GM19023 (cell line): Measurements from ENCODE around the gene IL4R.
A peak's percentile ranks its signal among the peaks of the same experiment; 100 is the strongest.
"Not testable (repeated sequence)": the region's sequence is repeated elsewhere in the genome, so short reads cannot be mapped to it uniquely, and the experiment has no call there.

Experiments
- ATAC-seq: cut with Tn5 transposase; IDR thresholded peaks from one replicate; pipeline ENCODE4 v1.9.1; 2021; ENCODE audit warnings: mild to moderate bottlenecking, moderate library complexity; ENCODE audit not compliant: unreplicated experiment

IL4R gene

DNA sequence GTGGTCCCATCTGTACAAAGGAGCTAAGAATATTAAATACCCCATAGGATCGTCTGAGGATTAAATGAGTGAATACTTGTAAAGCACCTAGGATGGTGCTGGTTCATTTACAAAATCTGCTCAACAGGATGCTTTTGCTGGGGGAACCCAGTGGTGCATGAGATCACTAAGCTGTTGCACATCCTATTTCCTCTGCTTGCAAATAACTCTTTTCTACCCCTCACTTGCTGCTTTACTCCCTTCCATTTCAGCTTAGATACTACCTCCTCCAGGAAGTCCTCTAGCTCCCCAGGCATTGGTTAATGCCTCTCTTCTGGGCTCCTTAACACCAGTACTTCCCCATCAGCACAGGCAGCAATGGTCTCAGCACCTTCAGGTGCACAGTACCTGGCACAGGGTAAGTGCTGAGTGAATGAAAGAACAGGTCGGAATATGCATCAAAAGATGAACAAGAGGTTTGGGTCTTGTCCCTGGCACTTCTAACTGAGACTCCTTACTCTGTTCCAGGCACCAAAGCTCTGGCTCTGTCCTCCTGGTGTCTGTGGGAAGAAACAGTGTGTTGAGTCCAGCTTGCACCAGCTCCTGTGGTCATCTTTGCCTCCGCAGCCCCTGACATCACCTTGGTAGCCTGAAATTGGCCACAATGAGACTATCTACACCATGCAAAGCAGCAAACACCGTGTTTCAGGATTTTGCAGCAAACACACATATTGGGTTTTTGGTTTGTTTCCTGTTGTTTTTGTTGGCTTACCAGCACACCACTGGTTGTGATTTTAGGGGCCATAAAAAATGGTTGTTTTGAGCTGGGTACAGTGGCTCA lies 64.1 kb downstream of the IL4R start:
- no peak for ATAC-seq

DNA sequence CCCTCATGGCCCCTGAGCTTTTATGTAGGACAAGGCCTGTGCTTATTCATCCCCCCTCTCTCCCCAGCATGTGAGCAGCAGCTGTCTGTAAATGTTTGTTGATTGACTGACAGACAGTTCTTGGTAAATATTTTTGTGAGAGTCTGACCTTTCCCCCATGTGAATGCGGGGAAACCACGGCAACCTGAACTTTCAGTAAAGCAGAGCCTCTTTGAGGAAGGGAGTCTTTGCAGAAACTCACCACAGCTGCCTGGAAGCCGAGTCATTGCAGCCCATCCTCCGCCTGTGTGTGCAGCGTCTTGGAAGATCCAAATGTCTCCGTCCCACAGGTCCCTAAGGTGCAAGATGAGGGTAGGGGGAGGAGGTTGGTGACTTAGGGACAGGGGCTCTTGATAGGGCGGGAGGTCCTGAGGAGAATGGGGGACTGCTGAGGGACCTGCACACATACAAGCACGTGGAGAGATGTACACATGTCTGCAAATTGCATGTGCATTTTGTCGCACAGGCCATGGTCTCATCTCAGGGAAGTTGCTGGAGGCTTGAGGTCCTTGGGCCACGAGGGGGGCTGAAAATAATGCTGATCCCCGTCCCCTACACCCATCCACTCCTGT lies 65.2 kb downstream of the IL4R start:
- ATAC-seq = no peak

DNA sequence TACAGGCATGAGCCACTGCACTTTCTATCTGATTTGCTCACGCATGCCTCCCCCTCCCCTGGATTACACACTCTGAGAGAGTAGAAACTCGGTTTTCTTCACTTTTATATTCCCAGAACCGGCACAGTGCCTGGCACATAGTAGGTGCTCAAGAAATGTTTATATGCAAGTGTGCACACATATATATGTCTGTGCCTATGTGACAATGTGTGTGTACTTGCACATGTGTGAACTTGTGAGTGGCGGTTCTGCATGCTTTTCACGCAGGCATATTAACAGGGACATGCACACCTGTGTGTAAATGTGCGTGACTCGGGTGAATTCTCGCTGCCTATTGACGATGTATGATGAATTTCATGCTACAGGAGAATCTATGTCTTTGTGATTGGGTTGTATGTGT lies 66.1 kb downstream of the IL4R start:
- ATAC-seq = no peak

DNA sequence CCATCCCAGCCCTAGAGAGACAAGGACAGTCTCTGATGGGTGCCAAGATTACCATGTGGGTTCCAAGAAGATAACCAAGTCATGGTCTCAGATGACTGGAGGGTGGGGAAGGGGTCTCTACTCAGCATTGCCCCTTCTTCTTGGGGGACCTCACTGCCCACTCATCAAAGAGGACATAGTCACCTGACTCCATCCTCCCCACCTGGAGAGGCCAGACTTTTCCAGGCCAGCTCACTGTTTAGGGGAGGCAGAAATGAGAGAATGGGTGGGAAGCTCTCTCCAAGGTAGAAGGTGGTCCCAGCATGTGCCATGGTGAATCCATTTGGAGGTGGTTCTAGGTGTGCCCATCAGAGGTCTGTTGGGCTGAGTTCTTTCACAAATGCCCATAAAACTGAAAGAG lies 67.5 kb downstream of the IL4R start:
- ATAC-seq = no peak

DNA sequence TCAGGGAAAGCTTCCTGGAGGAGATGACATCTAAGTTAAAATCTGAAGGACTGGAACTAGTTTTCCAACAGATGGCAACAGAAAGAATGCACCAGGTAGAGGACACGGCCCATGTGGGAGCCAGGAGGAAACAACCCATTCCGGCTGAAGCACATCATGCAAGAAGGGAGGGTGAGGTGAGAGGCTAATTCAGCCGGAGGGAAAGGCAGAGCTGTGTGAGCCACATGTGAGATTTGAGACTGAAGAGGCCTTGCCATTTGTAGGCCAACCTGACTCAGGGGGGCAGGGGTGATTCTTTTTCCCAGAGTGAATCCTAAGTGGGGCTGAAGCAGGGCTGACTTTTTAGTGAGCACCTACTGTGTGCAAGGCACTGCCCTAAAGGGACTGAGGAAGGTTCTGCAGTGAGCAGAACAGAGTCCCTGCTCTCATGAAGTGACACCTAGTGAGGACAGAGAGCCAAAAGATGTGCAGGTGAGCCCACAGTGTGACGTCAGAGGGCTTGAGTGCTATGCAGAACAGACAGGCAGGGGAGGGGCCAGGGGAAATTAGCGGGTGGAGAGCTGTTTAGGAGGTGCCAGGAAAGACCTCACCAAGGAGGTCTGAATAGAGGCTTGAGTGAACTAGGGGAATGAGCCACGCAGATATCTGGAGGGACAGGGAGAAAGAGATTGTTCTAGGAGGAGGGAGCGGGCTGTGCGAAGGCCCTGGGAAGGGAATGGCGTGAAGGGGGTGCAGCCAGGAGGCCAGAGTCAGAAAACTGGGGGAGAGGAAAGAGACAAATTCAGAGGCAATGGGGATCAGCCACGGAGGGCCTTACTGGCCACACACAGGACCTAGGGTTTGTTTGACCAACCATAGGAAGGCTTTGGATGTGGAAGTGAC lies 68.4 kb downstream of the IL4R start:
- no peak for ATAC-seq

DNA sequence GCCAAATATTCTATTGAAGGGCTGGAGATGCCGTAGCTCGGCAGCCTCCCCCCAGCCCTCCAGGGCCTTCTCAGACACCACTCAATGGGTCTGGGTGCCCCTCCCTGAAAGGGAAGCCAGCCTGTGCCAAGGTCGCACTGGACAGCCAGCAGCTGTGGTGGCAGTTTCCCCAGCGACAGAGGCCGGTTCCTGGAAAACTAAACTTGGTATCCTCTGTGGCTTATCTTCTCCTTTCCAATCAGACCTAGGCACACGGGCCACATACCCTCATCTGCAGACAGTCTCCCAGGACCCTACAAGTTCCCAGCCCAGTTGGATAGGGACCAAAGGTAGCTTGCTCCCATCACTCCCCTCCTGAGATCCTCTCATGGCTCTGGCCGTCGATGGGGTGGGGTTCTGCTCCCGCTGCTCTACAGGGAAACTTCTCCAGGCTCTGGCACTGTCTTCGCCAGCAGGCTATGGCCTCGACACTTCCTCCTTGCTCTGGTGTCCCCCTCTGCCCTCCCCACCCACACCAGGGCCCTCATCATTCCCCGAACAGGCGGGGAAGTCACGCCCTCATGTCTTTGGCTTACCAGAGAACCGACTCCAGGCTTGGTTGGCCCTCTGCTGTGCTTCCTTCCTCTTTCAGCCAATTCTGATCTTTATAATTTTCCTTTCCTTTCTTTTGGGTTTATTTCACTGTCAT lies 69.9 kb downstream of the IL4R start:
- ATAC-seq = no peak

DNA sequence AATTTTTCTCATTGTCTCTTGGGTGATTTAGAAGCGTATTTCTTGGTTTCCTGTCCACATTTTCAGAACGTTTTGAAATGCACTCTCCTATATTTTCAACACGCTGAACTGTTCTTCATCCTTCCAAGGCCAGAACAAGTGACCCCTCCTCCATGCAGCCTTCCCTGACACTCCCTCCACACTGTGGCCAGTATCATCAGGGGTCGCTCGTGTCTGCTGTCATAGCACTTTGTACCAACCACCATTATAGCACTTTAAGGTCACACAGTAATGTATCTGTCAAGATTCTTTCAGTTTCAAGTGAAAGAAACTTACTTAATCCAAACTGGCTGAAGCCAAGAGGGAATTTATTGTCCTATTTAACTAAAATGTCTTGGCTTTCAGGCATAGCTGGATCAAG lies 70.7 kb downstream of the IL4R start:
- no peak for ATAC-seq

DNA sequence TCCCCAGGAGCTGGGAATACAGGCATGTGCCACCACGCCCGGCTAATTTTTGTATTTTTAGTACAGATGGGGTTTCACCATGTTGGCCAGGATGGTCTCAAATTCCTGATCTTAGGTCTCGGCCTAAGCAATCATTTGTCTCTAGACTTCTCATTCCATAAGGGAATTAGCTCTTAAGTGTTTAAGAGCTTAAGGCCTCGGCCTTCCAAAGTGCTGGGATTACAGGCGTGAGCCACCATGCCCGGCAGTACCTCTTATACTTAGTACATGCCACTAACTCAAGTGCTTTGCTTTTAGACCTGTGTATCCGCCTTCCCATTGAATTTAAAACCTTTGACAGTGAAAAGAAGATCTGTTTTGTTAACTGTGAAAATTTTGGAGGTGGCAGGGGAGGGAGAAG lies 71.6 kb downstream of the IL4R start:
- no peak for ATAC-seq

DNA sequence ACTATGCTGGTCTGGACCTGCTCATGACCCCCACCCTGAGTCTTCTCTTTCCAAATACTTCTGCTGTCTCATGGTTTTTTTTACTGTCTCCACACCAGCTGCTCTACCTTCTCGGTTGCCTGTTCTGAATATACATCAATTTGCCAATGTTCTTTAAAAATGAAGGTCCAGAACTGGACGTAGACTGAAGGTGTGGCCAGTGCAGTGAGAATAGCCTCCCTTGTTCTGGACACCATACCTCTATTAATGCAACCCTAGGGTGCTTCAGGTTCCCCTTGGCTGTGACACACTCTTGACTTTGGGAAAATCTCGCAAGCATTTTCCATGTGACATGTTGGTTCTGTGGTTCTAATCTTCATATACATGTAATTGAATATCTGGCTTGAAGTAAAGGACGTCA lies 72.9 kb downstream of the IL4R start:
- ATAC-seq = no peak

DNA sequence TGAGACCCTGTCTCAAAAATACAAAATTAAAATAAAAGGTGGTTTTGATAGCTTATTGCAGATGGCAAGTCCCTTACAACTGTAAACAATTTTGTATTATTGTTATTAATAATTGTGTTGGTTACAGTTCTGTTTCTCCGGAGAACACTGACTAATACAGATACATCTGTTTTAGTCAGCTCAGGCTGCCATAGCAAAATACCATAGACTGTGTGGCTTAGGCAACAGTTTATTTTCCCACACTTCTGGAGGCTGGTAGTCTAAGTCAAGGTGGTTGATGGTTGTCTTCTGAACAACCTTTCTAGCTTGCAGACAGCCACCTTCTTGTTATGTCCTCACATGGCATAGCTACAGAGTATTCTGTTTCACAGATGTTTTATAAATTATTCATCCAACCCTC lies 74.0 kb downstream of the IL4R start:
- ATAC-seq = peak; percentile 73

DNA sequence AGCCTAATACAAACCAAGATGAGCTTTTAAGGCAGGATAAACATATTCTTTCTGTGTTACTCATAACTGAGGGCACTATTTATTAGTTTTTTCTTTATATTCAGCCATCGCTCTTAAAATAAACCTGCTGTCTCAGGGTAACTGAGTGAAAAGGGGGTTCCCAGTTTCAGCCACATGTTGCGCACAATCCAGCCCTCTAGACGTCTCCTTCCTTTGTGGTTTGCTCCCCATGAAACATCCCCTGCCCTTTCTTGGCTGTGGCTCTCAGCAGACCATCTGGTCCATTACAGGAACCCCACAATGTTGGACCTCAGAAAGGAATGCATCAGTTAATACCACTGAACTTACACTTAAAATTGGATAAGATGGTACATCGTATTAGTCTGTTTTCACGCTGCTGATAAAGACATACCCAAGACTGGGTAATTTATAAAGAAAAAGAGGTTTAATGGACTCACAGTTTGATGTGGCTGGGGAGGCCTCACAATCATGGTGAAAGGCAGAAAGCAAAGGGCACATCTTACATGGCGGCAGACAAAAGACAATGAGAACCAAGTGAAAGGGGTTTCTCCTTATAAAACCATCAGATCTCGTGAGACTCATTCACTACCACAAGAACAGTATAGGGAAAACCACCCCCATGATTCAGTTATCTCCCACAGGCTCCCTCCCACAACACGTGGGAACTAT lies 75.6 kb downstream of the IL4R start:
- no peak for ATAC-seq

DNA sequence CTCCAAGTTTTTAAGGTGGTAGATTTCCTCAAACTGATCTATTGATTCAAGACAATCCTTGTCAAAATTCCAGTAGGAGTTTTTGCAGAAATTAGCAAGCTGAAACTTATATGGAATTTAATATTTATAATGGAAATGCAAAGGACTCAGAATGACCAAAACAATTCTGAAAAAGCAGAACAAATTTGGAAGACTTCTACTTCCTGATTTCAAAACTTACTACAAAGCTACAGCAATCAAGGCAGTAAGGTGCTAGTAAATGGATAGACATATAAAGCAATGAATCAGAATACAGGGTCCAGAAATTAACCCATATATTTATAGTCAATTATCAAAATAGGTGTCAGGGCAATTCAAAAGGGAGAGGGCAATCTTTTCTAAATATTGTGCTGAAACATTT lies 76.4 kb downstream of the IL4R start:
- no peak for ATAC-seq

DNA sequence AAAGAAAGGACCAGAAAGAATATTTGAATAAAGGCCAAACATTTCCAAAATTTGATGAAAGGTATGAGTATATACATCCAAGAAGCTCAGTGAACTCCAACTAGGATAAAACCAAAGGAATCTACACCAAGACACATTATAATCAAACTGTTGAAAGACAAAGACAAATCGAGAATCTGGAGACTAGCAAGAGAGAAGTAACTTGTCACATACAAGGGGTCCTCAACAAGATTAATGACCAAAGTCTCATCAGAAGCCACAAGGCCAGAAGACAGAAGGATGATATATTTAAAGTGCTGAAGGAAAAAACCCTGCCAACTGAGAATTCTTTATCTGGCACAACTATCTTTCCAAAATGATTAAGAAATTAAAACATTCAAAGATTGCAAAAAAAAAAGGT lies 78.9 kb downstream of the IL4R start:
- no peak for ATAC-seq

DNA sequence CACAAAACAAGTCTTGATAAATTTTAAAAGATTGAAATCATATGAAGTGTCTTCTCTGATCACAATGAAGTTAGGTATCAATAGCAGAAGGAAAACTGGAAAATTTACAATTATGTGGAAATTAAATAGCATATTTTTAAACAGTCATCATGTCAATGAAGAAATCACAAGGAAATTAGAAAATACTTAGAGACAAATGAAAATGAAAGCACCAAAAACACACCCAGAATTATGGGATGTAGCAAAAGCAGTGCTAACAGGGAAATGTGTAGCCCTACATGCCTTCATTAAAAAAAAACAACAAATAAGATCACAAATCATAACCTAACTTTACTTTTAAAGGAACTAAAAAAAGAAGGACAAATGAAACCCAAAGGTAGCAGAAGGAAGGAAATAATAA lies 80.7 kb downstream of the IL4R start:
- ATAC-seq = no peak

DNA sequence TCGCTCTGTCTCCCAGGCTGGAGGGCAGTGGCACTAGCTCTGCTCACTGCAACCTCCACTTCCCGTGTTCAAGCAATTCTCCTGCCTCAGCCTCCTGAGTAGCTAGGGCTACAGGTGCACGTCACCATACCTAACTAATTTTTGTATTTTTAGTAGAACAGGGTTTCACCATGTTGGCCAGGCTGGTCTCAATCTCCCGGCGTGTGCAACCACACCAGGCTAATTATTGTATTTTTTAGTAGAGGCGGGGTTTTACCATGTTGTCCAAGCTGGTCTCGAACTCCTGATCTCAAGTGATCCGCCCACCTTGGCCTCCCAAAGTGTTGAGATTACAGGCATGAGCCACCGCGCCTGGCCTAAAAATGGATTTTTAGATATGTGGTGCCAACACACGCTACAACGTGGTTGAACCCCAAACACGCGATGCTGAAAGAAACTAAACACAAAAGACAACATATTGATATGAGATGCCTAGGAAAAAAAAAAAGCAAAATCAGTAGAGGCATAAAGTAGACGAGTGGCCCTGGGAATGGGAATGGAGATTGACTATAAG lies 84.6 kb downstream of the IL4R start:
- not testable (repeated sequence) for ATAC-seq

DNA sequence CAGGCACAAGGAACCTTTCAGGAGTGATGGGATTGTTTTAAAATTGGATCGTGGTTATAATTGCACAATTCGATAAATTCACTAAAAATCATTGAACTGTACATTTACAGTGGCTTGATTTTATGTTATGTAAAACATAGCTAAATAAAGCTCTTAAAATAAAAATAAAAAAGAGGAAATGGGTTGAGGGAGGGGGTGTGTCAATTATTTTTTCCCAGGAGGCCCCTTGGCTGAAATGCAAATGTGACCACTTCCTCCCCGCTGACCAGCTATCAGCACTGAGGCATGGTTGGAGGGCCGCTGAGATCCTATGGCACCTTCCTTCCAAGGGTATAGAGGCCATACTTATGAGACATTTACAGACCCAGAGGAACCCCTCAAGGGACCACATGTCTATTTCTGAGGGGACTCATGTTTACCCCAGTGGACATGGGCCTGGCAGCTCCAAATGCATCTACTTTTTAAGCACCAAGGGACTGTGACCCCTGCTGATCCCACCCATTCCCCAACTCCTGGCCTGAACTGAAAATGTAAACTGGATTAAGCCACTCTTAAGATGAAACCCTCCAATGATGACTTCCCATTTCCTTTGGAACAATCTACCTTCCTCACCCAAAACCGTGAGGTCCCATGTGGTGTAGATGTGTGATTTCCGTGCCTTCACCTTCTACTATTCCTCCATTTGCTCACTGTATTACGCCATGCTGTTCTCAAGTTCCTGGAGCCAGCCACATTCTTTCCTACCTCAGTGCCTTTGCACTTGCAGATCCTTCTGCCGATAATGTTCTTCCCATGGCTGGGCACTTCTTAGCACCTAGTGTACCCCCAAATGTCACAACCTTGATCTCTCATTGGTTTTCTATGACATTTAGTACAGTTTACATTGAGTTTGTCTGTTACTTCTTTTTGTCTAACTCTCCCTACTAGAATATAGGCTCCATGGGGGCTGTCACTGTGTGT lies 85.4 kb downstream of the IL4R start:
- no peak for ATAC-seq

DNA sequence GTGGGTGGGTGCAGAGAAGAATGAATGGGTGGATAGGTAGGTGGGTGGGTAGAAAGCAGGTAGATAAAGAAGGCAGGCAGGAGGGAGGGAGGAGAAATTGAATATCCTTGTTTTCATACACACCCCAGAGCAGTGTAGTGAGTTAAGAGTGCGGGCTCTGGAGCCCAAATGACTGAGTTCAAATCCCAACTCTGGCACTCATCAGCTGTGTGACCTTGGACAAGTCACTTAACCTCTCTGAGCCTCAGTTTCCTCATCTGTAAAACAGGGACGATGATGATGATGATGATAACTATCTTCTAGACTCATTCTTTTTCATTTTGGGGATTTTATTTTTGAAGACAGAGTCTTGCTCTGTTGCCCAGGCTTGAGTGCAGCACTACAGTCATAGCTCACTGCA lies 86.2 kb downstream of the IL4R start:
- ATAC-seq = no peak

DNA sequence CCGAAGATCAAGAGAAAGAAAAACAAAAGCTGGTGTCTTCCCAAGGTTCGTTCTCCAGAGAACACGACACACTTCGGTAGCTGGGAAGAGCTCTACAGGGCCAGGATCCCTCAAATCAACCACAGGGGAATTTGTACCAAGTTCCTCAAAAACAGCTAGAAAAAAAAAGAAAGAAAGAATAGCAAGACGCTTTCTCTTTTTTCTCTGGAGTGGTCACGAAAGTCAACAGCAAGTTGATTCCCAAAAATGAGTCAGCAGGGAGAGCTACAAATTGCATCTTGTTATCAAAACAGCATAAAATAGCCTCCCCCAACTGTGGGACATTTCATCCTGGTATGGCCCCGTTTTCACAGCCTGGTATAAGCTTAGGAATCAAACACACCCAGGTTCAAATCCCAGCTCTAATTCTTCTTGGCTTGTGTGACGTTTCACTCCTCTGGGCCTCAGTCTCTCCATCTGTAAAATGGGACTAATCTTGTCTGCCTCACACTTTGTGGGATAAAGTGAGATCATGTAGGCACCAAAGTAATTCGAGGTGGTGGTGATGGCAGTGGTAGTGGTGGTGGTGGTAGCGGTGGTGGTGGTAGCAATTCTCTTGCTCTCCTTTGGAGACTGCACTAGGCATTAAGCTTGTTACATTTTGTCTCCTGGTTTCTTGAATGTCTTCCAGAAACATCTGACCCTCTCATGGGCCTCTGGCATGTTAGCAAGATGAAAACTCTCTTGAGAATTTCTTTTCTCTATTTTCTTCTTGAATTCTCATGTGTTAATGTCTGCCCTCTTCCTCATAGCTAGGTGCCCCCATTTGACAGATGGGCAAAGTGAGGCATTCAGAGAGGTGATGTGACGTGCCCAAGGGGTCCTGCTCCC lies 87.2 kb downstream of the IL4R start:
- ATAC-seq = no peak
